HEK293 (cell line): ENCODE data around the gene CYP39A1.
A peak's percentile ranks its signal among the peaks of the same experiment; 100 is the strongest.

Experiments
- CTCF ChIA-PET: fragments of 350-600 bp; formaldehyde crosslinking; extraction: SDS; loops from one replicate; lab custom pipeline; 2021; ENCODE audit warnings: antibody characterized with exemption; lab: Yijun Ruan, JAX
- POLR2A ChIA-PET: fragments of 300-600 bp; formaldehyde crosslinking; extraction: SDS; loops from one replicate; lab custom pipeline; 2020; ENCODE audit warnings: antibody characterized with exemption, inconsistent platforms; lab: Yijun Ruan, JAX
- H3K27ac ChIP-seq: fragments of 200-500 bp; sonication (Bioruptor generic); 2 replicates; pipeline ENCODE4 v1.5.1; 2014; ENCODE audit warnings: low read depth, low read length, control low read depth, inconsistent platforms; ENCODE audit errors: extremely low read depth
- H3K36me3 ChIP-seq, 2 experiments: fragments of 200-500 bp in 1 of 2; sonication (Bioruptor generic) in 1 of 2; 1 replicate in 1 of 2; 2 replicates in 1 of 2; pipeline ENCODE4 v1.5.1; 2014 to 2017; ENCODE audit warnings: inconsistent platforms in 2 of 2, low read length in 2 of 2; ENCODE audit not compliant: control insufficient read depth in 2 of 2, insufficient read depth in 1 of 2
- H3K4me1 ChIP-seq: fragments of 200-500 bp; sonication (Bioruptor generic); 2 replicates; pipeline ENCODE4 v1.5.1; 2014; ENCODE audit warnings: mild to moderate bottlenecking, low read length, inconsistent platforms; ENCODE audit not compliant: control insufficient read depth, insufficient read depth
- H3K4me3 ChIP-seq: 2 replicates; pipeline ENCODE4 v1.5.1; 2011; ENCODE audit warnings: low read depth, mild to moderate bottlenecking, control low read depth, low read length, moderate library complexity
- H3K9me3 ChIP-seq: fragments of 200-500 bp; sonication (Bioruptor generic); 2 replicates; pipeline ENCODE4 v1.5.1; 2014; ENCODE audit warnings: low read depth, low read length, inconsistent platforms; ENCODE audit not compliant: control insufficient read depth, insufficient read depth
- EGR2 ChIP-seq: fragments of 450-650 bp; formaldehyde crosslinking; IDR thresholded peaks from 2 replicates; pipeline ENCODE4 v1.5.1; 2016; ENCODE audit warnings: low read depth, missing biosample characterization, missing genetic modification characterization
- KLF16 ChIP-seq: fragments of 450-650 bp; formaldehyde crosslinking; IDR thresholded peaks from 2 replicates; pipeline ENCODE4 v1.5.1; 2017; ENCODE audit warnings: missing biosample characterization, missing genetic modification characterization
- MYNN ChIP-seq: fragments of 450-650 bp; formaldehyde crosslinking; IDR thresholded peaks from 2 replicates; pipeline ENCODE4 v1.5.1; 2016; ENCODE audit warnings: missing biosample characterization, missing genetic modification characterization, borderline replicate concordance
- MZF1 ChIP-seq: fragments of 450-650 bp; formaldehyde crosslinking; IDR thresholded peaks from 2 replicates; pipeline ENCODE4 v1.5.1; 2017; ENCODE audit warnings: missing biosample characterization, missing genetic modification characterization, borderline replicate concordance
- RBAK ChIP-seq: fragments of 450-650 bp; formaldehyde crosslinking; IDR thresholded peaks from 2 replicates; pipeline ENCODE4 v1.5.1; 2016; ENCODE audit warnings: missing biosample characterization, missing genetic modification characterization
- SETDB1 ChIP-seq: IDR thresholded peaks from one replicate; pipeline ENCODE4 v1.6.1; 2017; ENCODE audit warnings: mild to moderate bottlenecking, low read length, moderate library complexity, mixed read lengths; ENCODE audit not compliant: insufficient read length
- ZBTB21 ChIP-seq: fragments of 450-650 bp; formaldehyde crosslinking; IDR thresholded peaks from 2 replicates; pipeline ENCODE4 v1.5.1; 2017; ENCODE audit warnings: missing biosample characterization, missing genetic modification characterization
- ZBTB48 ChIP-seq: fragments of 450-650 bp; formaldehyde crosslinking; IDR thresholded peaks from 2 replicates; pipeline ENCODE4 v1.5.1; 2016; ENCODE audit warnings: missing biosample characterization, missing genetic modification characterization
- ZFP3 ChIP-seq: fragments of 450-650 bp; formaldehyde crosslinking; IDR thresholded peaks from 2 replicates; pipeline ENCODE4 v1.5.1; 2016; ENCODE audit warnings: low read depth, missing biosample characterization, missing genetic modification characterization
- ZNF133 ChIP-seq: fragments of 450-650 bp; formaldehyde crosslinking; IDR thresholded peaks from 2 replicates; pipeline ENCODE4 v1.5.1; 2016; ENCODE audit warnings: missing biosample characterization, missing genetic modification characterization
- ZNF146 ChIP-seq: fragments of 450-650 bp; formaldehyde crosslinking; IDR thresholded peaks from 2 replicates; pipeline ENCODE4 v1.5.1; 2016; ENCODE audit warnings: missing biosample characterization, missing genetic modification characterization
- ZNF16 ChIP-seq: fragments of 450-650 bp; formaldehyde crosslinking; IDR thresholded peaks from 2 replicates; pipeline ENCODE4 v1.5.1; 2016; ENCODE audit warnings: low read depth, missing biosample characterization, missing genetic modification characterization
- ZNF2 ChIP-seq: fragments of 450-650 bp; formaldehyde crosslinking; IDR thresholded peaks from 2 replicates; pipeline ENCODE4 v1.5.1; 2016; ENCODE audit warnings: missing biosample characterization, missing genetic modification characterization
- ZNF311 ChIP-seq: fragments of 450-650 bp; formaldehyde crosslinking; IDR thresholded peaks from 2 replicates; pipeline ENCODE4 v1.5.1; 2017; ENCODE audit warnings: missing biosample characterization, missing genetic modification characterization, borderline replicate concordance
- ZNF354C ChIP-seq: fragments of 450-650 bp; formaldehyde crosslinking; IDR thresholded peaks from 2 replicates; pipeline ENCODE4 v1.5.1; 2016; ENCODE audit warnings: missing biosample characterization, missing genetic modification characterization, low read depth, borderline replicate concordance
- ZNF394 ChIP-seq: fragments of 450-650 bp; formaldehyde crosslinking; IDR thresholded peaks from 2 replicates; pipeline ENCODE4 v1.5.1; 2016; ENCODE audit warnings: missing biosample characterization, missing genetic modification characterization, mild to moderate bottlenecking, moderate library complexity, borderline replicate concordance
- ZNF501 ChIP-seq: fragments of 450-650 bp; formaldehyde crosslinking; IDR thresholded peaks from 2 replicates; pipeline ENCODE4 v1.5.1; 2016; ENCODE audit warnings: missing biosample characterization, missing genetic modification characterization
- ZNF514 ChIP-seq: fragments of 450-650 bp; formaldehyde crosslinking; IDR thresholded peaks from 2 replicates; pipeline ENCODE4 v1.5.1; 2016; ENCODE audit warnings: missing biosample characterization, missing genetic modification characterization
- ZNF610 ChIP-seq: fragments of 450-650 bp; formaldehyde crosslinking; IDR thresholded peaks from 2 replicates; pipeline ENCODE4 v1.5.1; 2016; ENCODE audit warnings: missing biosample characterization, missing genetic modification characterization, borderline replicate concordance
- ZNF621 ChIP-seq: fragments of 450-650 bp; formaldehyde crosslinking; IDR thresholded peaks from 2 replicates; pipeline ENCODE4 v1.5.1; 2017; ENCODE audit warnings: missing biosample characterization, missing genetic modification characterization
- ZNF623 ChIP-seq: fragments of 450-650 bp; formaldehyde crosslinking; IDR thresholded peaks from 2 replicates; pipeline ENCODE4 v1.5.1; 2016; ENCODE audit warnings: missing biosample characterization, missing genetic modification characterization
- ZNF660 ChIP-seq: fragments of 450-650 bp; IDR thresholded peaks from 2 replicates; pipeline ENCODE4 v1.5.1; 2018; ENCODE audit warnings: missing biosample characterization, mild to moderate bottlenecking, missing genetic modification characterization
- ZNF776 ChIP-seq: fragments of 450-650 bp; formaldehyde crosslinking; IDR thresholded peaks from 2 replicates; pipeline ENCODE4 v1.5.0; 2017; ENCODE audit warnings: missing biosample characterization, missing genetic modification characterization, borderline replicate concordance
- ZNF785 ChIP-seq: fragments of 450-650 bp; formaldehyde crosslinking; IDR thresholded peaks from 2 replicates; pipeline ENCODE4 v1.5.1; 2016; ENCODE audit warnings: missing biosample characterization, missing genetic modification characterization
- ZNF837 ChIP-seq: fragments of 450-650 bp; formaldehyde crosslinking; IDR thresholded peaks from 2 replicates; pipeline ENCODE4 v1.5.1; 2016; ENCODE audit warnings: missing biosample characterization, missing genetic modification characterization
- TF ChIP-seq, protein P1 (sequence below): fragments of 450-650 bp; formaldehyde crosslinking; IDR thresholded peaks from 2 replicates; pipeline ENCODE4 v1.5.1; 2016; ENCODE audit warnings: missing biosample characterization, missing genetic modification characterization
- TF ChIP-seq, protein P2 (sequence below): fragments of 450-650 bp; formaldehyde crosslinking; IDR thresholded peaks from 2 replicates; pipeline ENCODE4 v1.5.1; 2017; ENCODE audit warnings: missing biosample characterization, missing genetic modification characterization
- TF ChIP-seq, protein P3 (sequence below): fragments of 450-650 bp; formaldehyde crosslinking; IDR thresholded peaks from 2 replicates; pipeline ENCODE4 v1.5.1; 2017; ENCODE audit warnings: missing biosample characterization, missing genetic modification characterization

CYP39A1 gene

DNA sequence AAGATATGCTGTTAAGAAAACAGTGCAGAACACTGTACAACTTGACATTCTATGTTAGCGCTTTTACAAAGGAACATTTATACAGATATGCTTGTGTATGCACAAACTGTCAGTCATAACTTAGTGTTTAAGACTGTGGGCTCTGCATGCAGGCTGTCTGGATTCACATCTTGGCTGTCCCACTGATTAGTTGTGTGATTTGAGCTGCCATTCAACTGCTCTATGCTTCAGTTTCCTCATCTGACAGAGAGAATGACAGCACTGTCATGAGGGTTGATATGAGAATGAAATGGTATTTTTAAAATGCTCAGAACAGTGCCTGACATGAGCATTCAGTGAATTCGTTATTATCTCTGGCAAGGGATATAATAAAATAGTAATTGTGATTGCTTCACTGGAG lies 8.9 kb upstream of the CYP39A1 start (continued):
- TF ChIP-seq ZNF394 (tag by site-specific recombination) (no peak), RBAK (tag by site-specific recombination) (no peak)

DNA sequence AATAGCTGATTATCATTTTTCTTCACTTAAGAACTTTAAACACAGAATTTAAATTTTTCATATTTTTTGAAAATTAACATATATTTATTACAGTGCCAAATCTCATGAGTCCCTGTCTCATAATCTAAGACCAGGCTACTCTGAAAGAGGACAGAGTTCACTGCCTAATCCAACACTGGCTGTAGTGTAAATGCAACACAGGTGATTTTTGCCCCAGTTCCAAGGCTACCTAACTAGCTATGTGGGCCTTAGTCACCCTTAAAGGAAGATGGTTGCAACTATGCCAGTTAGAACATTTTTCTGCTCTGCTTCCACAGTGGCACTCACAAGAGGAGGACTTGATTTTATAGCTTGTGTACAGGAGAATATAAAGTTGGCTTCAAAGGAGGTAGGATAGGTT lies 5.0 kb upstream of the CYP39A1 start:
- Histone ChIP-seq H3K4me3 (no peak overlapping the region), H3K9me3 (no peaks in the 10 kb centered on the region), H3K36me3 (peaks cover 20 to 21% of the 10 kb centered on the region in 2 experiments; a peak in 2 of 3 replicates), H3K4me1 (peaks cover 6% of the 10 kb centered on the region; the same call in 1 of the 2 replicates), H3K27ac (no peak overlapping the region)
- TF ChIP-seq ZNF785 (tag by site-specific recombination) (no peak), ZNF311 (no peak), MYNN (no peak), ZNF146 (tag by site-specific recombination) (no peak), ZNF623 (no peak), ZNF354C (tag by site-specific recombination) (no peak), RBAK (tag by site-specific recombination) (no peak), ZNF610 (tag by site-specific recombination) (no peak), KLF16 (tag by site-specific recombination) (no peak), SETDB1 (no peak), ZNF2 (tag by site-specific recombination) (no peak), ZBTB21 (tag by site-specific recombination) (no peak), ZNF501 (tag by site-specific recombination) (no peak), ZFP3 (tag by site-specific recombination) (no peak), ZNF514 (tag by site-specific recombination) (no peak)
- TF ChIP-seq, protein P1, sequence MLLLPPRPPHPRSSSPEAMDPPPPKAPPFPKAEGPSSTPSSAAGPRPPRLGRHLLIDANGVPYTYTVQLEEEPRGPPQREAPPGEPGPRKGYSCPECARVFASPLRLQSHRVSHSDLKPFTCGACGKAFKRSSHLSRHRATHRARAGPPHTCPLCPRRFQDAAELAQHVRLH, result no peak
- ChIA-PET POLR2A (no interaction called here), CTCF (interaction anchor here (0.8 to 1.5 kb wide), 3 partner anchors 29 to 47 kb away, joined by 3 to 4 read pairs (median 3); no protein-coding TSS in a partner anchor)

DNA sequence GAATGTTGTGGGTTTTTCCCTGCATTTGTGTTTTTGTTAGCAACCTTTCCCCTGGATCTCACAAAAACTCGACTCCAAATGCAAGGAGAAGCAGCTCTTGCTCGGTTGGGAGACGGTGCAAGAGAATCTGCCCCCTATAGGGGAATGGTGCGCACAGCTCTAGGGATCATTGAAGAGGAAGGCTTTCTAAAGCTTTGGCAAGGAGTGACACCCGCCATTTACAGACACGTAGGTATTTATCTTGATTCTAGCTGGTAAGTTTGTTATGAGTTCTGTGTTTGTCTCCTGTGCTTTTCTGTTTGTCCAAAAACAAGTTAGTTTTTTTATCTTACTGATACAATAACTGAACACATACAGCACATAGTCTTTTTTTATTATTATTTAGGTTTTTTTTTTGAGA lies 3.2 kb upstream of the CYP39A1 start:
- Histone ChIP-seq H3K27ac (no peak overlapping the region), H3K9me3 (no peaks in the 10 kb centered on the region), H3K36me3 (peaks cover 13 to 21% of the 10 kb centered on the region in 2 experiments; a peak in 2 of 3 replicates), H3K4me1 (peaks cover 7% of the 10 kb centered on the region; the same call in 1 of the 2 replicates), H3K4me3 (no peak overlapping the region)
- ChIA-PET POLR2A (interaction anchor here (0.7 kb wide), 2 partner anchors 321 to 584 kb away, joined by 5 to 6 read pairs; no protein-coding TSS in a partner anchor), CTCF (interaction anchor here (0.5 to 1.5 kb wide), 18 partner anchors 9 to 469 kb away, joined by 3 to 8 read pairs (median 4); no protein-coding TSS in a partner anchor)
- TF ChIP-seq EGR2, result no peak
- TF ChIP-seq ZNF621 (tag by site-specific recombination), result no peak
- peak; percentile 83 for TF ChIP-seq ZNF660 (tag by site-specific recombination)
- 0 out of 2 replicates have a peak, but pooled peaks have one; percentile 21 for TF ChIP-seq MZF1 (tag by site-specific recombination)
- no peak for TF ChIP-seq ZNF16
- TF ChIP-seq, protein P2, sequence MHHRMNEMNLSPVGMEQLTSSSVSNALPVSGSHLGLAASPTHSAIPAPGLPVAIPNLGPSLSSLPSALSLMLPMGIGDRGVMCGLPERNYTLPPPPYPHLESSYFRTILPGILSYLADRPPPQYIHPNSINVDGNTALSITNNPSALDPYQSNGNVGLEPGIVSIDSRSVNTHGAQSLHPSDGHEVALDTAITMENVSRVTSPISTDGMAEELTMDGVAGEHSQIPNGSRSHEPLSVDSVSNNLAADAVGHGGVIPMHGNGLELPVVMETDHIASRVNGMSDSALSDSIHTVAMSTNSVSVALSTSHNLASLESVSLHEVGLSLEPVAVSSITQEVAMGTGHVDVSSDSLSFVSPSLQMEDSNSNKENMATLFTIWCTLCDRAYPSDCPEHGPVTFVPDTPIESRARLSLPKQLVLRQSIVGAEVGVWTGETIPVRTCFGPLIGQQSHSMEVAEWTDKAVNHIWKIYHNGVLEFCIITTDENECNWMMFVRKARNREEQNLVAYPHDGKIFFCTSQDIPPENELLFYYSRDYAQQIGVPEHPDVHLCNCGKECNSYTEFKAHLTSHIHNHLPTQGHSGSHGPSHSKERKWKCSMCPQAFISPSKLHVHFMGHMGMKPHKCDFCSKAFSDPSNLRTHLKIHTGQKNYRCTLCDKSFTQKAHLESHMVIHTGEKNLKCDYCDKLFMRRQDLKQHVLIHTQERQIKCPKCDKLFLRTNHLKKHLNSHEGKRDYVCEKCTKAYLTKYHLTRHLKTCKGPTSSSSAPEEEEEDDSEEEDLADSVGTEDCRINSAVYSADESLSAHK (tag by site-specific recombination), result no peak
- TF ChIP-seq, protein P3, sequence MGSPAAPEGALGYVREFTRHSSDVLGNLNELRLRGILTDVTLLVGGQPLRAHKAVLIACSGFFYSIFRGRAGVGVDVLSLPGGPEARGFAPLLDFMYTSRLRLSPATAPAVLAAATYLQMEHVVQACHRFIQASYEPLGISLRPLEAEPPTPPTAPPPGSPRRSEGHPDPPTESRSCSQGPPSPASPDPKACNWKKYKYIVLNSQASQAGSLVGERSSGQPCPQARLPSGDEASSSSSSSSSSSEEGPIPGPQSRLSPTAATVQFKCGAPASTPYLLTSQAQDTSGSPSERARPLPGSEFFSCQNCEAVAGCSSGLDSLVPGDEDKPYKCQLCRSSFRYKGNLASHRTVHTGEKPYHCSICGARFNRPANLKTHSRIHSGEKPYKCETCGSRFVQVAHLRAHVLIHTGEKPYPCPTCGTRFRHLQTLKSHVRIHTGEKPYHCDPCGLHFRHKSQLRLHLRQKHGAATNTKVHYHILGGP (tag by site-specific recombination), result no peak
- TF ChIP-seq ZNF837 (tag by site-specific recombination), result no peak
- TF ChIP-seq ZNF776, result no peak
- no peak for TF ChIP-seq ZNF133 (tag by site-specific recombination)
- no peak for TF ChIP-seq ZBTB48 (tag by site-specific recombination)
